MM.1S (cell line): ENCODE data around the gene VLDLR.

Experiments
- DNase-seq: peaks from one replicate; pipeline ENCODE4 v3.0.0-alpha.2; 2015
- H2AFZ ChIP-seq: fragments of 300-600 bp; sonication (generic); 2 replicates; pipeline ENCODE4 v1.6.0; 2016; ENCODE audit warnings: antibody characterized with exemption, low read length
- H3F3A ChIP-seq: fragments of 300-600 bp; sonication (generic); 2 replicates; pipeline ENCODE4 v1.6.1; 2016; ENCODE audit warnings: mild to moderate bottlenecking, antibody characterized with exemption, low read length, moderate library complexity, mixed read lengths; ENCODE audit not compliant: insufficient read depth
- H3K27ac ChIP-seq: fragments of 300-600 bp; sonication (generic); 2 replicates; pipeline ENCODE4 v1.5.1; 2016; ENCODE audit warnings: mild to moderate bottlenecking, low read length
- H3K27me3 ChIP-seq: fragments of 300-600 bp; sonication (generic); replicated peaks from 2 replicates; pipeline ENCODE4 v1.6.0; 2016; ENCODE audit warnings: low read length; ENCODE audit not compliant: insufficient read depth
- H3K36me3 ChIP-seq: fragments of 300-600 bp; sonication (generic); replicated peaks from 2 replicates; pipeline ENCODE4 v1.6.1; 2016; ENCODE audit warnings: mild to moderate bottlenecking, low read length, mixed read lengths; ENCODE audit not compliant: insufficient read depth
- H3K4me1 ChIP-seq: fragments of 300-600 bp; sonication (generic); 2 replicates; pipeline ENCODE4 v1.6.1; 2016; ENCODE audit warnings: low read length, mixed read lengths
- H3K4me2 ChIP-seq: fragments of 300-600 bp; sonication (generic); 2 replicates; pipeline ENCODE4 v1.6.0; 2016; ENCODE audit warnings: low read depth, low read length
- H3K4me3 ChIP-seq: fragments of 300-600 bp; sonication (generic); 2 replicates; pipeline ENCODE4 v1.5.1; 2016; ENCODE audit warnings: low read length, mixed read lengths
- H3K79me2 ChIP-seq: fragments of 300-600 bp; sonication (generic); 2 replicates; pipeline ENCODE4 v1.6.1; 2016; ENCODE audit warnings: mixed run types, low read length, mixed read lengths
- H3K9ac ChIP-seq: fragments of 300-600 bp; sonication (generic); 2 replicates; pipeline ENCODE4 v1.6.1; 2016; ENCODE audit warnings: low read length, mixed read lengths
- H3K9me2 ChIP-seq: fragments of 300-600 bp; sonication (generic); replicated peaks from 2 replicates; pipeline ENCODE4 v1.6.1; 2016; ENCODE audit warnings: mild to moderate bottlenecking, low read length, mixed read lengths; ENCODE audit not compliant: insufficient read depth
- H3K9me3 ChIP-seq: fragments of 300-600 bp; sonication (generic); replicated peaks from 2 replicates; pipeline ENCODE4 v1.6.1; 2016; ENCODE audit warnings: mild to moderate bottlenecking, low read length, mixed read lengths; ENCODE audit not compliant: insufficient read depth
- H4K20me1 ChIP-seq: fragments of 300-600 bp; sonication (generic); 2 replicates; pipeline ENCODE4 v1.6.1; 2016; ENCODE audit warnings: mild to moderate bottlenecking, low read length, moderate library complexity, mixed read lengths; ENCODE audit not compliant: insufficient read depth
- CTCF ChIP-seq: fragments of 300-600 bp; sonication (generic); IDR thresholded peaks from 2 replicates; pipeline ENCODE4 v1.5.1; 2016; ENCODE audit warnings: antibody characterized with exemption, low read length, mixed read lengths
- EZH2 ChIP-seq: fragments of 300-600 bp; sonication (generic); optimal IDR thresholded peaks from 2 replicates; pipeline ENCODE3; 2017; ENCODE audit warnings: low read depth, mild to moderate bottlenecking, antibody characterized with exemption, low read length, mixed read lengths
- EZH2phosphoT487 ChIP-seq: fragments of 300-600 bp; sonication (generic); IDR thresholded peaks from 2 replicates; pipeline ENCODE4 v1.6.1; 2018; ENCODE audit warnings: antibody characterized with exemption, low read length

Gene VLDLR

DNA sequence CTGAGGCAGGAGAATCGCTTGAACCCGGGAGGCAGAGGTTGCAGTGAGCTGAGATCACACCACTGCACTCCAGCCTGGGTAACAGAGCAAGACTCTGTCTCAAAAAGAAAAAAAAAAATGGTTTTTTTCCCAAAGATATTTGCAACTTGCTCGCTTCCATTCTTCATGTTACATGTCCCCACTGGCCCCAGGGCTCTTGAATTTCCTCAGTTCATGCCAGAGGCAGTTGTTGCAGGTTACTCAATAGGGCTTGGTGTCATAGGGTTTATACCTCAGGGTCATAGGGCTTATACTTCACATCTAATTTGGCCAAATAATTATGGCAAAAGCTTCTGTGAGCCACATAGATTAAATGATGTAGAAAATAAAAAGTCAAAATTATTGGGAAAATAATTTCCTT is 51.6 kb downstream of the VLDLR start:
- Histone ChIP-seq H3K9ac (no peak overlapping the region), H3K36me3 (no peaks in the 10 kb centered on the region), H3K9me2 (no peaks in the 10 kb centered on the region), H2AFZ (no peak overlapping the region), H4K20me1 (no peaks in the 10 kb centered on the region), H3K4me2 (no peak overlapping the region), H3K4me3 (no peak overlapping the region), H3K4me1 (no peaks in the 10 kb centered on the region), H3K9me3 (no peaks in the 10 kb centered on the region), H3K27me3 (no peaks in the 10 kb centered on the region), H3K79me2 (no peaks in the 10 kb centered on the region), H3F3A (no peaks in the 10 kb centered on the region), H3K27ac (no peak overlapping the region)
- DNase-seq = no peak
- TF ChIP-seq EZH2 (no peak), CTCF (no peak), EZH2phosphoT487 (no peak)

GRCh38 chr9:2674141-2674824 is 52.7 kb downstream of the VLDLR start:
- H3F3A ChIP-seq = no peaks in the 10 kb centered on the region
- H3K4me3 ChIP-seq = no peak overlapping the region
- DNase-seq = no peak
- no peak overlapping the region for H3K27ac ChIP-seq
- H4K20me1 ChIP-seq = no peaks in the 10 kb centered on the region
- TF ChIP-seq CTCF (no peak), EZH2phosphoT487 (no peak), EZH2 (no peak)
- no peaks in the 10 kb centered on the region for H3K79me2 ChIP-seq
- no peaks in the 10 kb centered on the region for H3K9me3 ChIP-seq
- no peak overlapping the region for H2AFZ ChIP-seq
- no peak overlapping the region for H3K4me2 ChIP-seq
- no peaks in the 10 kb centered on the region for H3K4me1 ChIP-seq
- H3K9ac ChIP-seq = no peak overlapping the region
- H3K9me2 ChIP-seq = no peaks in the 10 kb centered on the region
- H3K36me3 ChIP-seq = no peaks in the 10 kb centered on the region
- H3K27me3 ChIP-seq = no peaks in the 10 kb centered on the region

- H3K4me2 ChIP-seq = no peak overlapping the region
- no peak overlapping the region for H3K4me3 ChIP-seq
- no peaks in the 10 kb centered on the region for H3K79me2 ChIP-seq
- no peak for DNase-seq
- no peaks in the 10 kb centered on the region for H4K20me1 ChIP-seq
- H3F3A ChIP-seq = no peaks in the 10 kb centered on the region
- H2AFZ ChIP-seq = no peak overlapping the region
- no peak overlapping the region for H3K9ac ChIP-seq
- no peak overlapping the region for H3K27ac ChIP-seq
- H3K9me2 ChIP-seq = no peaks in the 10 kb centered on the region
- no peaks in the 10 kb centered on the region for H3K4me1 ChIP-seq
- no peaks in the 10 kb centered on the region for H3K36me3 ChIP-seq
- no peak for TF ChIP-seq EZH2phosphoT487
- no peak for TF ChIP-seq CTCF
- TF ChIP-seq EZH2 = no peak
- H3K9me3 ChIP-seq = no peaks in the 10 kb centered on the region
- H3K27me3 ChIP-seq = no peaks in the 10 kb centered on the region
Observed at GRCh38 chr9:2675834-2676233, 54.2 kb downstream of the VLDLR start.
